Activated CD8-positive, alpha-beta T cell treated with anti-CD3 and anti-CD28 coated beads for 36 hours (primary cell): ENCODE data around the gene KRTAP5-2. TPM values are rescaled to one million over a fixed set of nuclear protein-coding genes. Genes with fewer than 3 reads are reported as not detected.

Source experiments
- total RNA-seq, 2 experiments: library from RNA; stranded (reverse); gene quantifications; one replicate each; pipeline ENCODE4 v1.2.3, GENCODE V29; 2021

The KRTAP5-2 gene
- total RNA-seq, 2 experiments from 2014 or later: not detected

Other genes with a start within 250 kb of the KRTAP5-2 start
- 1 to 10 TPM; 1.1 to 2.0 TPM for gene BRSK2, start 208.4 kb downstream of the KRTAP5-2 start, total RNA-seq
- gene MOB2, start 111.5 kb downstream of the KRTAP5-2 start, total RNA-seq: 10 to 100 TPM; 13.2 to 14.0 TPM
- 1 to 10 TPM; 1.4 to 2.0 TPM for gene DUSP8, start 26.0 kb downstream of the KRTAP5-2 start, total RNA-seq
- gene KRTAP5-1, start 13.0 kb downstream of the KRTAP5-2 start, total RNA-seq: not detected
- gene KRTAP5-3, start 10.2 kb upstream of the KRTAP5-2 start, total RNA-seq: not detected
- gene KRTAP5-4, start 23.8 kb upstream of the KRTAP5-2 start, total RNA-seq: not detected
- gene KRTAP5-5, start 31.5 kb upstream of the KRTAP5-2 start, total RNA-seq: not detected
- not detected for gene KRTAP5-6, start 98.9 kb upstream of the KRTAP5-2 start, total RNA-seq
- under 1 TPM; 0.07 to 0.31 TPM for gene IFITM10, start 152.3 kb upstream of the KRTAP5-2 start, total RNA-seq
- gene CTSD, start 165.6 kb upstream of the KRTAP5-2 start, total RNA-seq: 10 to 100 TPM; 44.9 to 45.6 TPM
- gene SYT8, start 236.7 kb upstream of the KRTAP5-2 start, total RNA-seq: not detected
- gene TNNI2, start 240.7 kb upstream of the KRTAP5-2 start, total RNA-seq: under 1 TPM in 1 of 2 experiments, not detected in 1; 0.92 TPM